OCI-LY1 (cell line): Measurements from ENCODE around the gene NDUFV3.
"Not testable (repeated sequence)": the region's sequence is repeated elsewhere in the genome, so short reads cannot be mapped to it uniquely, and the experiment has no call there.

ENCODE experiments used
- H2AFZ ChIP-seq: fragments of 200-600 bp; sonication (generic), shearing (Covaris generic); 2 replicates; pipeline ENCODE4 v1.6.0; 2014; ENCODE audit warnings: antibody characterized with exemption, mild to moderate bottlenecking, low read length
- H3F3A ChIP-seq: fragments of 200-600 bp; sonication (generic), shearing (Covaris generic); 2 replicates; pipeline ENCODE4 v1.6.0; 2014; ENCODE audit warnings: mild to moderate bottlenecking, antibody characterized with exemption, low read length, moderate library complexity; ENCODE audit not compliant: insufficient read depth
- H3K27ac ChIP-seq: fragments of 200-600 bp; sonication (generic); 2 replicates; pipeline ENCODE4 v1.5.1; 2014; ENCODE audit warnings: low read length, mixed run types, mild to moderate bottlenecking, low read depth; ENCODE audit not compliant: poor library complexity, severe bottlenecking
- H3K27me3 ChIP-seq: fragments of 200-600 bp; sonication (generic); 2 replicates; pipeline ENCODE4 v1.6.0; 2014; ENCODE audit warnings: antibody characterized with exemption, mild to moderate bottlenecking, low read length, moderate library complexity; ENCODE audit not compliant: insufficient read depth
- H3K36me3 ChIP-seq: fragments of 200-600 bp; sonication (generic); 2 replicates; pipeline ENCODE4 v1.6.1; 2014; ENCODE audit warnings: mild to moderate bottlenecking, antibody characterized with exemption, low read length, moderate library complexity, mixed read lengths; ENCODE audit not compliant: insufficient read depth
- H3K4me1 ChIP-seq: fragments of 200-600 bp; sonication (generic); 2 replicates; pipeline ENCODE4 v1.5.1; 2014; ENCODE audit warnings: mild to moderate bottlenecking, low read length, moderate library complexity; ENCODE audit not compliant: insufficient read depth, severe bottlenecking
- H3K4me2 ChIP-seq: fragments of 200-600 bp; sonication (generic), shearing (Covaris generic); 2 replicates; pipeline ENCODE4 v1.6.1; 2014; ENCODE audit warnings: low read length
- H3K4me3 ChIP-seq: fragments of 200-600 bp; sonication (generic); 2 replicates; pipeline ENCODE4 v1.5.1; 2014; ENCODE audit warnings: low read length, low read depth, mild to moderate bottlenecking, mixed read lengths; ENCODE audit not compliant: poor library complexity, severe bottlenecking
- H3K79me2 ChIP-seq: fragments of 200-600 bp; shearing (Covaris generic); 2 replicates; pipeline ENCODE4 v1.6.1; 2016; ENCODE audit warnings: mixed run types, low read length, mixed read lengths; ENCODE audit not compliant: insufficient read depth
- H3K9ac ChIP-seq: fragments of 200-600 bp; sonication (generic), shearing (Covaris generic); 2 replicates; pipeline ENCODE4 v1.6.1; 2014; ENCODE audit warnings: mild to moderate bottlenecking, low read length, mixed read lengths
- H3K9me2 ChIP-seq: fragments of 200-600 bp; sonication (generic), shearing (Covaris generic); 2 replicates; pipeline ENCODE4 v1.6.1; 2014; ENCODE audit warnings: low read depth, mild to moderate bottlenecking, low read length, mixed read lengths
- H3K9me3 ChIP-seq: fragments of 200-600 bp; shearing (Covaris generic); 2 replicates; pipeline ENCODE4 v1.6.1; 2014; ENCODE audit warnings: low read length, mixed read lengths
- H4K20me1 ChIP-seq: fragments of 200-600 bp; sonication (generic), shearing (Covaris generic); 2 replicates; pipeline ENCODE4 v1.6.0; 2016; ENCODE audit warnings: mild to moderate bottlenecking, low read length; ENCODE audit not compliant: insufficient read depth
- EZH2 ChIP-seq: fragments of 200-600 bp; sonication (generic), shearing (Covaris generic); IDR thresholded peaks from 2 replicates; pipeline ENCODE4 v1.8.0; 2017; ENCODE audit warnings: borderline replicate concordance, mixed run types, mild to moderate bottlenecking, antibody characterized with exemption, low read length, moderate library complexity, mixed read lengths
- TF ChIP-seq, protein P1 (sequence below): fragments of 200-600 bp; sonication (generic), shearing (Covaris generic); IDR thresholded peaks from 2 replicates; pipeline ENCODE4 v1.5.1; 2017; ENCODE audit warnings: mild to moderate bottlenecking, antibody characterized with exemption, low read length, moderate library complexity, mixed read lengths

Gene NDUFV3

DNA sequence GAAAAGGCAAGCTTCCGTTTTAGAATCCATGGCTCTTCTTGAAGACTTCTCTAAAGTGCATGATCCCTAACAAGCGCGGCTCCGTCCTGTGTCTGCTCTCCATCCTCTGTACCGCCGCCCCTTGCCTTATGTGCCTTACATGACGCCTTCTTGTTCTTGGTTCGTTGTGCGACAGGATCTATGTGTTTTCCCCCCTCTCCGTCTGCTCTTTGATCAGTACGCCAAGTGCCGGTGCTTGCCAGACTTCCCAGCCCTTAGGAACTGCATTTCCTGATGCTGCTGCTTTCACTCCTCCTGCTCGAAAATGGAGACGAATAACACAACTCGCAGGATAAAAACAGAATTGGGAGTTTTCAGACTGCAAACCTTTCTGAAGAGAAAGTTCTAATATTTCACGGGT lies 13.1 kb downstream of the NDUFV3 start:
- H3K9me3 ChIP-seq = no peaks in the 10 kb centered on the region
- H3K27me3 ChIP-seq = no peaks in the 10 kb centered on the region
- H3K36me3 ChIP-seq = peaks cover 71% of the 10 kb centered on the region

DNA sequence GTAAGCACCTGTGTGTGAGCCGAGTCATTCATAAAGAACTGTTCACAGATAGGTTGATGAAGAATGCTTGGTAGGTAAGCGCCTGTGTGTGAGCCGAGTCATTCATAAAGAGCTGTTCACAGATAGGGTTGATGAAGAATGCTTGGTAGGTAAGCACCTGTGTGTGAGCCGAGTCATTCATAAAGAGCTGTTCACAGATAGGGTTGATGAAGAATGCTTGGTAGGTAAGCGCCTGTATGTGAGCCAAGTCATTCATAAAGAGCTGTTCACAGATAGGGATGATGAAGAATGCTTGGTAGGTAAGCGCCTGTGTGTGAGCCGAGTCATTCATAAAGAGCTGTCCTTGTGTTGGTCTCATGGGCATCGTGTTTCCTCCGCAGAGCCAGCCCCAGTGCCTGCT lies 15.4 kb downstream of the NDUFV3 start:
- H3K79me2 ChIP-seq, H3K4me1 ChIP-seq, H3K4me3 ChIP-seq, H3K9me3 ChIP-seq, H3K4me2 ChIP-seq, H2AFZ ChIP-seq, H3K27me3 ChIP-seq, H4K20me1 ChIP-seq, H3K9me2 ChIP-seq, H3F3A ChIP-seq, H3K9ac ChIP-seq, H3K27ac ChIP-seq: not testable (repeated sequence)
- peaks cover 56% of the 10 kb centered on the region for H3K36me3 ChIP-seq

More for the DNA sequence above, 13.1 kb downstream of the NDUFV3 start:
- no peaks in the 10 kb centered on the region for H3F3A ChIP-seq
- no peaks in the 10 kb centered on the region for H4K20me1 ChIP-seq
- no peak overlapping the region for H3K9ac ChIP-seq
- no peak overlapping the region for H3K27ac ChIP-seq
- H3K4me3 ChIP-seq = no peak overlapping the region
- H2AFZ ChIP-seq = no peak overlapping the region
- H3K79me2 ChIP-seq = no peaks in the 10 kb centered on the region; the same call in 1 of the 2 replicates
- H3K4me2 ChIP-seq = no peak overlapping the region
- no peaks in the 10 kb centered on the region for H3K4me1 ChIP-seq
- TF ChIP-seq EZH2 = no peak
- TF ChIP-seq, protein P1, sequence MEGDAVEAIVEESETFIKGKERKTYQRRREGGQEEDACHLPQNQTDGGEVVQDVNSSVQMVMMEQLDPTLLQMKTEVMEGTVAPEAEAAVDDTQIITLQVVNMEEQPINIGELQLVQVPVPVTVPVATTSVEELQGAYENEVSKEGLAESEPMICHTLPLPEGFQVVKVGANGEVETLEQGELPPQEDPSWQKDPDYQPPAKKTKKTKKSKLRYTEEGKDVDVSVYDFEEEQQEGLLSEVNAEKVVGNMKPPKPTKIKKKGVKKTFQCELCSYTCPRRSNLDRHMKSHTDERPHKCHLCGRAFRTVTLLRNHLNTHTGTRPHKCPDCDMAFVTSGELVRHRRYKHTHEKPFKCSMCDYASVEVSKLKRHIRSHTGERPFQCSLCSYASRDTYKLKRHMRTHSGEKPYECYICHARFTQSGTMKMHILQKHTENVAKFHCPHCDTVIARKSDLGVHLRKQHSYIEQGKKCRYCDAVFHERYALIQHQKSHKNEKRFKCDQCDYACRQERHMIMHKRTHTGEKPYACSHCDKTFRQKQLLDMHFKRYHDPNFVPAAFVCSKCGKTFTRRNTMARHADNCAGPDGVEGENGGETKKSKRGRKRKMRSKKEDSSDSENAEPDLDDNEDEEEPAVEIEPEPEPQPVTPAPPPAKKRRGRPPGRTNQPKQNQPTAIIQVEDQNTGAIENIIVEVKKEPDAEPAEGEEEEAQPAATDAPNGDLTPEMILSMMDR = no peak
- H3K9me2 ChIP-seq = no peaks in the 10 kb centered on the region

- H3F3A ChIP-seq, H3K4me1 ChIP-seq, H3K79me2 ChIP-seq, H3K4me2 ChIP-seq, H3K27ac ChIP-seq, H3K9ac ChIP-seq, H3K4me3 ChIP-seq, H4K20me1 ChIP-seq, H2AFZ ChIP-seq, H3K9me2 ChIP-seq, H3K27me3 ChIP-seq, H3K9me3 ChIP-seq: not testable (repeated sequence)
- H3K36me3 ChIP-seq = peaks cover 30% of the 10 kb centered on the region
Observed at GRCh38 chr21:42911920-42912319, 18.8 kb downstream of the NDUFV3 start.

GRCh38 chr21:42913476-42913875 lies 20.4 kb downstream of the NDUFV3 start:
- no peak overlapping the region for H3K27ac ChIP-seq
- H2AFZ ChIP-seq = no peak overlapping the region
- H3K4me2 ChIP-seq = no peak overlapping the region
- no peaks in the 10 kb centered on the region for H3K9me3 ChIP-seq
- H3F3A ChIP-seq = no peaks in the 10 kb centered on the region
- no peaks in the 10 kb centered on the region for H3K9me2 ChIP-seq
- no peaks in the 10 kb centered on the region for H4K20me1 ChIP-seq
- TF ChIP-seq, protein P1 = no peak
- TF ChIP-seq EZH2 = no peak
- no peaks in the 10 kb centered on the region for H3K4me1 ChIP-seq
- no peaks in the 10 kb centered on the region for H3K27me3 ChIP-seq
- no peak overlapping the region for H3K9ac ChIP-seq
- peaks cover 25% of the 10 kb centered on the region for H3K36me3 ChIP-seq
- H3K4me3 ChIP-seq = no peak overlapping the region
- no peaks in the 10 kb centered on the region for H3K79me2 ChIP-seq
